Keratinocyte (primary cell): ENCODE results near the gene TMEM18. TPM values are rescaled to one million over a fixed set of nuclear protein-coding genes. Genes with fewer than 3 reads are reported as not detected.

ENCODE experiments used
- DNase-seq: peaks from one replicate; pipeline ENCODE4 v3.0.0-alpha.2; 2011; ENCODE audit warnings: low read depth, missing footprints, low spot score
- FAIRE-seq: peaks from 2 replicates; lab custom pipeline; 2011; peaks lifted over from hg19 to GRCh38; lab: Jason Lieb, UNC
- H2AFZ ChIP-seq: 2 replicates; pipeline ENCODE4 v1.6.0; 2012; ENCODE audit warnings: low read length, control low read depth, inconsistent platforms; ENCODE audit not compliant: control insufficient read depth
- H3K27ac ChIP-seq: 2 replicates; pipeline ENCODE4 v1.5.1; 2011; ENCODE audit warnings: low read length; ENCODE audit not compliant: control insufficient read depth, insufficient read depth
- H3K27me3 ChIP-seq: 3 replicates; pipeline ENCODE4 v1.6.0; 2011; ENCODE audit warnings: low read length; ENCODE audit not compliant: control insufficient read depth, insufficient read depth; ENCODE audit errors: extremely low read depth
- H3K36me3 ChIP-seq, 2 experiments: 2 replicates in 1 of 2; 3 replicates in 1 of 2; pipeline ENCODE4 v1.5.1; 2011; ENCODE audit warnings: low read length in 2 of 2, mild to moderate bottlenecking in 1 of 2; ENCODE audit not compliant: control insufficient read depth in 2 of 2, insufficient read depth in 2 of 2; ENCODE audit errors: extremely low read depth in 1 of 2
- H3K4me1 ChIP-seq: 3 replicates; pipeline ENCODE4 v1.5.1; 2011; ENCODE audit warnings: low read length; ENCODE audit not compliant: control insufficient read depth, insufficient read depth; ENCODE audit errors: extremely low read depth
- H3K4me2 ChIP-seq: 3 replicates; pipeline ENCODE4 v1.6.0; 2011; ENCODE audit warnings: low read depth, low read length; ENCODE audit not compliant: control insufficient read depth, insufficient read depth; ENCODE audit errors: extremely low read depth
- H3K4me3 ChIP-seq, 3 experiments: fragments of 200-600 bp in 1 of 3; sonication (generic) in 1 of 3; 2 replicates in 2 of 3; 3 replicates in 1 of 3; pipeline ENCODE4 v1.5.1; 2011 to 2016; ENCODE audit warnings: low read length in 3 of 3, mild to moderate bottlenecking in 3 of 3, control low read depth in 2 of 3, inconsistent platforms in 1 of 3, low read depth in 1 of 3, mixed read lengths in 1 of 3, mixed run types in 1 of 3, moderate library complexity in 1 of 3; ENCODE audit not compliant: control insufficient read depth in 2 of 3, insufficient read depth in 2 of 3; ENCODE audit errors: extremely low read depth in 1 of 3
- H3K79me2 ChIP-seq: 2 replicates; pipeline ENCODE4 v1.6.0; 2012; ENCODE audit warnings: low read length; ENCODE audit not compliant: control insufficient read depth, insufficient read depth
- H3K9ac ChIP-seq: 3 replicates; pipeline ENCODE4 v1.6.0; 2011; ENCODE audit warnings: low read length; ENCODE audit not compliant: control insufficient read depth, insufficient read depth; ENCODE audit errors: extremely low read depth
- H3K9me1 ChIP-seq: 3 replicates; pipeline ENCODE4 v1.6.0; 2011; ENCODE audit warnings: low read length; ENCODE audit not compliant: control insufficient read depth, insufficient read depth; ENCODE audit errors: extremely low read depth
- H3K9me3 ChIP-seq: 2 replicates; pipeline ENCODE4 v1.5.1; 2012; ENCODE audit warnings: low read depth, low read length; ENCODE audit not compliant: control insufficient read depth
- H4K20me1 ChIP-seq: 3 replicates; pipeline ENCODE4 v1.6.0; 2011; ENCODE audit warnings: low read length; ENCODE audit not compliant: control insufficient read depth, insufficient read depth; ENCODE audit errors: extremely low read depth
- EZH2 ChIP-seq: IDR thresholded peaks from one replicate; pipeline ENCODE4 v1.6.1; 2012; ENCODE audit warnings: inconsistent platforms, mild to moderate bottlenecking, low read length, moderate library complexity
- dilution Hi-C: fragments of 300-500 bp; cut with MboI; formaldehyde crosslinking; loops from one replicate; pipeline ENCODE4 v1.7.0; 2020; ENCODE audit warnings: low sequenced_read_pairs; ENCODE audit not compliant: extremely low pct_ligation_motif_present
- polyA plus RNA-seq, 5 experiments: library from polyadenylated mRNA; depleted of rRNA in 3 of 5; stranded (reverse) in 3 of 5; stranded (forward) in 1 of 5; unstranded in 1 of 5; fragments of >200 nt; gene quantifications; 1 replicate in 1 of 5; 2 replicates in 3 of 5; 3 replicates in 1 of 5; pipeline versions ENCODE4 v1.2.1 to v1.2.3, GENCODE V29; 2011 to 2012; ENCODE audit warnings: missing spikeins in 2 of 5, low read depth in 1 of 5, low replicate concordance in 1 of 5
- TF ChIP-seq, protein P1 (sequence below), 3 experiments: IDR thresholded peaks in 1 of 3; conservative IDR thresholded peaks in 1 of 3; optimal IDR thresholded peaks in 1 of 3; 2 replicates in 2 of 3; 3 replicates in 1 of 3; pipeline versions ENCODE3 to v1.5.1; 2011; ENCODE audit warnings: low read length in 3 of 3, mild to moderate bottlenecking in 3 of 3, moderate library complexity in 2 of 3, control low read depth in 1 of 3, inconsistent platforms in 1 of 3; ENCODE audit not compliant: insufficient read depth in 2 of 3; ENCODE audit errors: extremely low read depth in 1 of 3

The TMEM18 gene
- polyA plus RNA-seq, 1 donor (not counting 4 experiments of a cell fraction or from before 2014, with no cell fraction given), result 27.7 TPM

DNA sequence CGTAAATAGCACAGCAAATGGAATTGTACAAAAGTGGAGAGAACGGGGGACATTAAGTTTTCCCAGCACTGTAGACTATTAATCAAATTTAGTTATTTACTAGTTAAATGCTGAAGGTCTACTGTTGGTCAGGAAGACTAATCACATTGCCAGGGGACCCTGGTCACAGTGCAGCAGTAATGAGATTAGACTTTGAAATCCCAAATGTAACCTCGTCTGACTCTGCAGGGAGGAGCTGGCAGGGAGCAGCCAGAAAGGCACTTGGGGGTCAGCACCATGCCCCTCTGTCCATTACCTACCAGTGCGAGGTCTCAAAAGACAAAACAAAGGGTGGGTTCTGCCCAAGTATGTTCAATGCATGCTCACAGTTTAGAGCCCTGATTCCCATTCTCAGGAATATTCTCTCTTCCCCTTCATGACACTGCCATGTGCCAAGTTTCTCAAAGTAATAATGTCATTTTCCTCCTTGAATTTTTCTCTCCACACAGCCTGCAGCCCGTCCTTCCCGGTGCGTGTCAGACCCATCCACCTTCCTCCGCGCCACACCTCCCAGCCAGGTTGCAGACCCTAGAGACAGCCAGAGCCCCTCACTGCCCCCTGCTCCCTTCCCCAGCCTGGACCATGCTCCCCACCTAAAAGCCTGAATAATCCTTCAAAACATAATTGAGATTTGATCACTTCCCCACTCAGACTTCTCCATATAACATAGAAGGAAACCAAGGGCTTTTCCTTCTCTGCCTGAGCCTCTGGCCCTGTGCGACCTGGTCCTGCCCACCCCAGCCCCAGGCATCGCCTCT lies 52.5 kb downstream of the TMEM18 start:
- TF ChIP-seq EZH2, result no peak
- TF ChIP-seq, protein P1, sequence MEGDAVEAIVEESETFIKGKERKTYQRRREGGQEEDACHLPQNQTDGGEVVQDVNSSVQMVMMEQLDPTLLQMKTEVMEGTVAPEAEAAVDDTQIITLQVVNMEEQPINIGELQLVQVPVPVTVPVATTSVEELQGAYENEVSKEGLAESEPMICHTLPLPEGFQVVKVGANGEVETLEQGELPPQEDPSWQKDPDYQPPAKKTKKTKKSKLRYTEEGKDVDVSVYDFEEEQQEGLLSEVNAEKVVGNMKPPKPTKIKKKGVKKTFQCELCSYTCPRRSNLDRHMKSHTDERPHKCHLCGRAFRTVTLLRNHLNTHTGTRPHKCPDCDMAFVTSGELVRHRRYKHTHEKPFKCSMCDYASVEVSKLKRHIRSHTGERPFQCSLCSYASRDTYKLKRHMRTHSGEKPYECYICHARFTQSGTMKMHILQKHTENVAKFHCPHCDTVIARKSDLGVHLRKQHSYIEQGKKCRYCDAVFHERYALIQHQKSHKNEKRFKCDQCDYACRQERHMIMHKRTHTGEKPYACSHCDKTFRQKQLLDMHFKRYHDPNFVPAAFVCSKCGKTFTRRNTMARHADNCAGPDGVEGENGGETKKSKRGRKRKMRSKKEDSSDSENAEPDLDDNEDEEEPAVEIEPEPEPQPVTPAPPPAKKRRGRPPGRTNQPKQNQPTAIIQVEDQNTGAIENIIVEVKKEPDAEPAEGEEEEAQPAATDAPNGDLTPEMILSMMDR (optimal IDR thresholded peaks at IDR 0.05 in 1 of 3, IDR thresholded peaks at IDR 0.05 in 1 of 3, conservative IDR thresholded peaks at IDR 0.05 in 1 of 3; ENCODE audit: extremely low read depth in 1 of 3, insufficient read depth in 2 of 3, low read length in 3 of 3), result no peak
- Histone ChIP-seq H3K27ac (no peak overlapping the region), H3K4me3 (no peak overlapping the region), H3K36me3 (no peaks in the 10 kb centered on the region), H2AFZ (no peak overlapping the region), H3K79me2 (no peaks in the 10 kb centered on the region), H3K9ac (no peak overlapping the region), H3K27me3 (no peaks in the 10 kb centered on the region), H3K9me3 (peaks cover 2% of the 10 kb centered on the region), H3K9me1 (no peaks in the 10 kb centered on the region), H4K20me1 (no peaks in the 10 kb centered on the region), H3K4me1 (no peaks in the 10 kb centered on the region), H3K4me2 (no peak overlapping the region)
- dilution Hi-C loops, result no loop called here
- DNase-seq, result no peak
- FAIRE-seq, result no peak

DNA sequence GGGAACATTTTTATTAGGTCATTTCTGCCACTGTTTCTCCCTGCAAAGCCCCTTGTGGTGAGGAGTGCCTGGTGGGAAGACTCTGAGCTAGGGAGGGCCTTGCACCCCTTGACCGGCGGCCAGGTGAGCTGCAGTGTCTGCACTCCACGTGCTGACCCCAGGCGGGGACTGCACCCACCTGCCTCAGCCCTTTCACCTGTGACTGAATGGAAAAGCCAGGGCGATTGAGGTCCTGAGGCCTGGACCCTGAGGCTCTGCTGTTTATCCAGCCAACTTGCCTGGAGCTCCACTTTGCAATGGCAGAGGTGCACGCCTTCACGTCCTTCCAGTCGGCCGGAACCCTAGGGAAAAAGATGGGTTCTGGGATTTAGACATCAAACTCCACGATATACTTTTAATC lies 53.1 kb downstream of the TMEM18 start:
- H3K79me2 ChIP-seq, result no peaks in the 10 kb centered on the region
- no peaks in the 10 kb centered on the region for H3K27me3 ChIP-seq
- H3K27ac ChIP-seq, result no peak overlapping the region
- H3K4me2 ChIP-seq, result no peak overlapping the region
- peaks cover 2% of the 10 kb centered on the region for H3K9me3 ChIP-seq
- DNase-seq (no peak), FAIRE-seq (no peak)
- no peaks in the 10 kb centered on the region for H3K36me3 ChIP-seq
- no peaks in the 10 kb centered on the region for H4K20me1 ChIP-seq
- no peaks in the 10 kb centered on the region for H3K4me1 ChIP-seq
- no peak overlapping the region for H2AFZ ChIP-seq
- H3K9ac ChIP-seq, result no peak overlapping the region
- dilution Hi-C loops, result no loop called here
- TF ChIP-seq, protein P1 (optimal IDR thresholded peaks at IDR 0.05 in 1 of 3, IDR thresholded peaks at IDR 0.05 in 1 of 3, conservative IDR thresholded peaks at IDR 0.05 in 1 of 3; ENCODE audit: extremely low read depth in 1 of 3, insufficient read depth in 2 of 3, low read length in 3 of 3), result no peak
- no peak for TF ChIP-seq EZH2
- no peaks in the 10 kb centered on the region for H3K9me1 ChIP-seq
- H3K4me3 ChIP-seq, result no peak overlapping the region
